GM12878 (cell line): ENCODE results near the gene TCEAL9.

Source experiments
- CTCF ChIP-seq, 3 experiments: IDR thresholded peaks in 2 of 3; conservative IDR thresholded peaks in 1 of 3; 2 replicates each; pipeline ENCODE4 v1.5.1; 2011; ENCODE audit warnings: low read depth in 3 of 3, low read length in 3 of 3, mild to moderate bottlenecking in 3 of 3, control low read depth in 2 of 3, moderate library complexity in 2 of 3, inconsistent platforms in 1 of 3, mixed read lengths in 1 of 3; ENCODE audit not compliant: control insufficient read depth in 2 of 3, insufficient read depth in 1 of 3; ENCODE audit errors: extremely low read depth in 1 of 3
- EED ChIP-seq: sonication (generic); IDR thresholded peaks from 2 replicates; pipeline ENCODE4 v1.6.1; 2016; ENCODE audit warnings: antibody characterized with exemption, low read depth
- EGR1 ChIP-seq, 2 experiments: IDR thresholded peaks; 1 replicate in 1 of 2; 2 replicates in 1 of 2; pipeline ENCODE4 v1.6.1; 2011 to 2012; ENCODE audit warnings: low read depth in 2 of 2, low read length in 2 of 2, borderline replicate concordance in 1 of 2, mild to moderate bottlenecking in 1 of 2, moderate library complexity in 1 of 2
- EP300 ChIP-seq, 2 experiments: fragments of 150-350 bp in 1 of 2; IDR thresholded peaks; 2 replicates each; pipeline ENCODE4 v1.6.1; 2011 to 2012; ENCODE audit warnings: low read depth in 2 of 2, low read length in 2 of 2, borderline replicate concordance in 1 of 2, improper control_type of control experiment in 1 of 2, inconsistent platforms in 1 of 2; ENCODE audit not compliant: control insufficient read depth in 1 of 2
- EZH2 ChIP-seq: IDR thresholded peaks from 2 replicates; pipeline ENCODE4 v1.6.1; 2012; ENCODE audit warnings: low read depth, mild to moderate bottlenecking, control low read depth, inconsistent platforms, low read length, borderline replicate concordance; ENCODE audit not compliant: control insufficient read depth
- GABPA ChIP-seq: IDR thresholded peaks from 2 replicates; pipeline ENCODE4 v1.6.1; 2014; ENCODE audit warnings: antibody characterized with exemption, low read depth, mild to moderate bottlenecking, inconsistent platforms
- HDAC2 ChIP-seq: fragments of 200-600 bp; sonication (generic); IDR thresholded peaks from 2 replicates; pipeline ENCODE4 v1.6.1; 2017
- JUNB ChIP-seq: IDR thresholded peaks from 2 replicates; pipeline ENCODE4 v1.6.1; 2016; ENCODE audit warnings: antibody characterized with exemption, mild to moderate bottlenecking
- LARP7 ChIP-seq: fragments of 450-650 bp; IDR thresholded peaks from 2 replicates; pipeline ENCODE4 v1.6.1; 2017; ENCODE audit warnings: mild to moderate bottlenecking
- MXI1 ChIP-seq: fragments of 150-350 bp; IDR thresholded peaks from 2 replicates; pipeline ENCODE4 v1.6.1; 2011; ENCODE audit warnings: low read depth, mild to moderate bottlenecking, inconsistent platforms, low read length, improper control_type of control experiment
- POLR2A ChIP-seq: IDR thresholded peaks from 2 replicates; pipeline ENCODE4 v1.6.1; 2011; ENCODE audit warnings: low read depth, mild to moderate bottlenecking, low read length
- RFX5 ChIP-seq: IDR thresholded peaks from 2 replicates; pipeline ENCODE4 v1.6.1; 2011; ENCODE audit warnings: low read depth, low read length, improper control_type of control experiment
- TF ChIP-seq, protein P1 (sequence below): fragments of 150-350 bp; IDR thresholded peaks from 2 replicates; pipeline ENCODE4 v1.6.1; 2016; ENCODE audit warnings: low read depth, low read length

- TF ChIP-seq RFX5 = no peak
- TF ChIP-seq EZH2 = no peak
- no peak for TF ChIP-seq MXI1
- TF ChIP-seq LARP7 = no peak
- TF ChIP-seq, protein P1, sequence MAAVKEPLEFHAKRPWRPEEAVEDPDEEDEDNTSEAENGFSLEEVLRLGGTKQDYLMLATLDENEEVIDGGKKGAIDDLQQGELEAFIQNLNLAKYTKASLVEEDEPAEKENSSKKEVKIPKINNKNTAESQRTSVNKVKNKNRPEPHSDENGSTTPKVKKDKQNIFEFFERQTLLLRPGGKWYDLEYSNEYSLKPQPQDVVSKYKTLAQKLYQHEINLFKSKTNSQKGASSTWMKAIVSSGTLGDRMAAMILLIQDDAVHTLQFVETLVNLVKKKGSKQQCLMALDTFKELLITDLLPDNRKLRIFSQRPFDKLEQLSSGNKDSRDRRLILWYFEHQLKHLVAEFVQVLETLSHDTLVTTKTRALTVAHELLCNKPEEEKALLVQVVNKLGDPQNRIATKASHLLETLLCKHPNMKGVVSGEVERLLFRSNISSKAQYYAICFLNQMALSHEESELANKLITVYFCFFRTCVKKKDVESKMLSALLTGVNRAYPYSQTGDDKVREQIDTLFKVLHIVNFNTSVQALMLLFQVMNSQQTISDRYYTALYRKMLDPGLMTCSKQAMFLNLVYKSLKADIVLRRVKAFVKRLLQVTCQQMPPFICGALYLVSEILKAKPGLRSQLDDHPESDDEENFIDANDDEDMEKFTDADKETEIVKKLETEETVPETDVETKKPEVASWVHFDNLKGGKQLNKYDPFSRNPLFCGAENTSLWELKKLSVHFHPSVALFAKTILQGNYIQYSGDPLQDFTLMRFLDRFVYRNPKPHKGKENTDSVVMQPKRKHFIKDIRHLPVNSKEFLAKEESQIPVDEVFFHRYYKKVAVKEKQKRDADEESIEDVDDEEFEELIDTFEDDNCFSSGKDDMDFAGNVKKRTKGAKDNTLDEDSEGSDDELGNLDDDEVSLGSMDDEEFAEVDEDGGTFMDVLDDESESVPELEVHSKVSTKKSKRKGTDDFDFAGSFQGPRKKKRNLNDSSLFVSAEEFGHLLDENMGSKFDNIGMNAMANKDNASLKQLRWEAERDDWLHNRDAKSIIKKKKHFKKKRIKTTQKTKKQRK = no peak
- no peak for TF ChIP-seq EGR1 (IDR thresholded peaks at IDR 0.05; ENCODE audit: borderline replicate concordance in 1 of 2, low read depth in 2 of 2, low read length in 2 of 2)
- no peak for TF ChIP-seq CTCF (IDR thresholded peaks at IDR 0.05 in 2 of 3, conservative IDR thresholded peaks at IDR 0.05 in 1 of 3; ENCODE audit: control insufficient read depth in 2 of 3, extremely low read depth in 1 of 3, insufficient read depth in 1 of 3, low read depth in 3 of 3, low read length in 3 of 3)
- peak; percentile 50; the same call in 1 of the 2 replicates for TF ChIP-seq POLR2A
- no peak for TF ChIP-seq JUNB
- TF ChIP-seq GABPA = no peak
- TF ChIP-seq EED = no peak
- TF ChIP-seq HDAC2 = no peak
- TF ChIP-seq EP300 (IDR thresholded peaks at IDR 0.05; ENCODE audit: borderline replicate concordance in 1 of 2, control insufficient read depth in 1 of 2, low read depth in 2 of 2, low read length in 2 of 2) = no peak
Observed at GRCh38 chrX:103376118-103376978, 20.0 kb downstream of the TCEAL9 start, which contains the start of gene BEX3.
